Heart right ventricle (tissue), 16 donors: Measurements from ENCODE around the gene CD276. TPM values are rescaled to one million over a fixed set of nuclear protein-coding genes. Genes with fewer than 3 reads are reported as not detected.

ENCODE experiments used
- ATAC-seq, 8 donors: fragments of 200-7000 bp; cut with Tn5 transposase; one replicate each; pipeline ENCODE4 v1.9.1; 2020; ENCODE audit warnings: mild to moderate bottlenecking in 8 of 8, moderate library complexity in 8 of 8, moderate number of reproducible peaks in 1 of 8
- DNase-seq, 2 donors: peaks; one replicate each; pipeline ENCODE4 v3.0.0-alpha.2; 2020
- H3K27ac ChIP-seq, 10 donors: fragments of 200-600 bp; sonication (generic) in 2 of 10; one replicate each; pipeline versions ENCODE4 v1.5.0 to v1.8.0; 2020 to 2022; ENCODE audit warnings: mild to moderate bottlenecking in 3 of 10
- H3K27me3 ChIP-seq, 7 donors: fragments of 200-600 bp; one replicate each; pipeline ENCODE4 v1.8.0; 2021 to 2022; ENCODE audit warnings: mild to moderate bottlenecking in 2 of 7
- H3K36me3 ChIP-seq, 9 donors: fragments of 200-600 bp; sonication (generic) in 1 of 9; one replicate each; pipeline versions ENCODE4 v1.5.0 to v1.8.0; 2020 to 2022; ENCODE audit warnings: mild to moderate bottlenecking in 2 of 9
- H3K4me1 ChIP-seq, 9 donors: fragments of 200-600 bp; sonication (generic) in 1 of 9; one replicate each; pipeline versions ENCODE4 v1.5.0 to v1.8.0; 2020 to 2022; ENCODE audit warnings: mild to moderate bottlenecking in 4 of 9
- H3K4me3 ChIP-seq, 10 donors: fragments of 200-600 bp; sonication (generic) in 2 of 10; one replicate each; pipeline versions ENCODE4 v1.5.0 to v1.8.0; 2020 to 2022; ENCODE audit warnings: mild to moderate bottlenecking in 7 of 10, moderate library complexity in 2 of 10
- H3K9me3 ChIP-seq, 11 donors: fragments of 200-600 bp in 10 of 11; sonication (generic) in 2 of 11; one replicate each; pipeline versions ENCODE4 v1.5.0 to v1.8.0; 2013 to 2022; ENCODE audit warnings: mild to moderate bottlenecking in 2 of 11, control low read depth in 1 of 11, moderate library complexity in 1 of 11
- CTCF ChIP-seq, 9 donors: fragments of 200-600 bp; sonication (generic) in 2 of 9; IDR thresholded peaks; one replicate each; pipeline versions ENCODE4 v1.5.0 to v1.8.0; 2021 to 2022; ENCODE audit warnings: antibody characterized with exemption in 9 of 9, mild to moderate bottlenecking in 5 of 9, moderate library complexity in 1 of 9
- WGBS, 2 donors: extraction: QIAGEN DNeasy Blood & Tissue Kit; methylation state at CpG; one replicate each; pipeline ENCODE4 v1.1.7; 2013; ENCODE audit warnings: inconsistent platforms in 1 of 2; 5-methylcytosine and 5-hydroxymethylcytosine counted together
- intact Hi-C, 10 donors: fragments of 100-400 bp; cut with DNase I; formaldehyde crosslinking; loops; one replicate each; pipeline versions ENCODE4 v1.11.1 to v1.14.2; 2022
- polyA plus RNA-seq, 2 donors: library from polyadenylated mRNA; stranded (reverse); fragments of 200-250 nt; gene quantifications; one replicate each; pipeline ENCODE4 v1.2.3, GENCODE V29; 2013
- total RNA-seq, 10 donors: library from RNA; stranded (reverse); fragmentation: NEBNext Ultra II Directional in 3 of 10; extraction: Animal tissue kit (Norgen Biotek cat#: 25700) in 3 of 10; gene quantifications; one replicate each; pipeline versions ENCODE4 v1.2.1 to v1.2.4, GENCODE V29; 2021 to 2023
- donor health status: Arrhythmogenic right ventricular cardiomyopathy.
- donor health status: ischemic (EF 13 %, LVEDD 7.1; RV severe dilation, severe dysfunction).
- donor health status: healthy with polysubstance abuse.
- donor health status: DM: no; HTN: yes; CAD: no.
- donor health status: DM: no; HTN: no; CAD: no.
- donor health status: ischemic (EF 25% LVEDD 6.9; RV normal size, moderate dysfunction).
- donor health status: ischemic (EF 25% LVEDD 5.7; RV mildly dilated, moderate dysfunction).
- donor health status: healthy.
- donor health status: DM: yes; HTN: yes; CAD: no.
- donor health status: Ischemic cardiomyopathy.
- donor health status: ischemic (EF 35%, LVEDD 5.7; RV mildly dilated, moderate dysfunction).
- donor health status: nonischemic (EF 11% LVEDD 7.7; RV severe dilation, severe dysfunction).
- donor health status: DM: yes; HTN: yes; CAD: no.
- donor health status: PGD.
- donor health status: ischemic (EF 29% LVEDD 5.4; RV normal size, mild dysfunction).
- donor health status: nonischemic (EF 23%, LVEDD 6.1; RV moderate dilation, normal function).

The CD276 gene
- total and polyA plus RNA-seq, 12 donors = 26.5 to 77.1 (median 38.1) TPM

- Histone ChIP-seq H3K27ac (peak overlapping the region in 1 of 10 donors; percentile 1), H3K9me3 (no peaks in the 10 kb centered on the region), H3K4me1 (peaks cover 0 to 13% (median 2%) of the 10 kb centered on the region in 9 donors), H3K27me3 (no peaks in the 10 kb centered on the region), H3K4me3 (no peak overlapping the region), H3K36me3 (peaks cover 0 to 78% (median 6%) of the 10 kb centered on the region in 9 donors)
- TF ChIP-seq CTCF (IDR thresholded peaks at IDR 0.05) = peak; percentile 71 to 86 (median 83)
- WGBS, 2 donors = 40 to 42% methylated on average over 13 of the region's 13 CpGs
- intact Hi-C loops = loop anchor here in 7 of 10 donors (5.0 to 10.0 kb wide), 9 partner anchors 68 to 463 kb away; partner anchors contain the start of gene NPTN (in 1 of the 7)
- DNase-seq = peak; percentile 54 to 60
- peak in 7 of 8 donors; percentile 37 to 68 (median 58) for ATAC-seq
Measured at GRCh38 chr15:73704869-73705645, 20.9 kb downstream of the CD276 start.

GRCh38 chr15:73708691-73709090 lies 24.5 kb downstream of the CD276 start:
- TF ChIP-seq CTCF (IDR thresholded peaks at IDR 0.05) = no peak
- peaks cover 0 to 18% (median 5%) of the 10 kb centered on the region in 9 donors for H3K4me1 ChIP-seq
- no peak overlapping the region for H3K4me3 ChIP-seq
- H3K27ac ChIP-seq = no peak overlapping the region
- WGBS, 2 donors = 95% methylated on average over 6 of the region's 6 CpGs
- H3K9me3 ChIP-seq = no peaks in the 10 kb centered on the region
- no peak for DNase-seq
- H3K27me3 ChIP-seq = no peaks in the 10 kb centered on the region
- ATAC-seq = no peak
- peaks cover 0 to 88% (median 6%) of the 10 kb centered on the region in 9 donors for H3K36me3 ChIP-seq
- intact Hi-C loops = loop anchor here in 5 of 10 donors (10.0 kb wide), 6 partner anchors 74 to 424 kb away; partner anchors contain the start of gene NPTN (in 1 of the 5)

GRCh38 chr15:73709241-73709640 lies 25.1 kb downstream of the CD276 start:
- H3K9me3 ChIP-seq = no peaks in the 10 kb centered on the region
- 96 to 98% methylated on average over 6 of the region's 6 CpGs for WGBS, 2 donors
- H3K27ac ChIP-seq = no peak overlapping the region
- intact Hi-C loops = loop anchor here in 5 of 10 donors (10.0 kb wide), 6 partner anchors 74 to 424 kb away; partner anchors contain the start of gene NPTN (in 1 of the 5)
- DNase-seq = no peak
- H3K4me1 ChIP-seq = peaks cover 0 to 18% (median 5%) of the 10 kb centered on the region in 9 donors
- ATAC-seq = no peak
- H3K4me3 ChIP-seq = no peak overlapping the region
- no peaks in the 10 kb centered on the region for H3K27me3 ChIP-seq
- peaks cover 0 to 88% (median 6%) of the 10 kb centered on the region in 9 donors for H3K36me3 ChIP-seq
- TF ChIP-seq CTCF (IDR thresholded peaks at IDR 0.05) = no peak

GRCh38 chr15:73709686-73710085 lies 25.5 kb downstream of the CD276 start:
- DNase-seq (no peak), ATAC-seq (no peak)
- Histone ChIP-seq H3K27me3 (no peaks in the 10 kb centered on the region), H3K4me3 (no peak overlapping the region), H3K27ac (no peak overlapping the region), H3K36me3 (peaks cover 0 to 88% (median 6%) of the 10 kb centered on the region in 9 donors), H3K9me3 (no peaks in the 10 kb centered on the region), H3K4me1 (peaks cover 0 to 16% (median 5%) of the 10 kb centered on the region in 9 donors)
- whole genome bisulfite sequencing, 2 donors = 90 to 94% methylated on average over 4 of the region's 4 CpGs
- intact Hi-C loops = loop anchor here in 9 of 10 donors (5.0 to 10.0 kb wide), 7 partner anchors 75 to 425 kb away; partner anchors contain the start of gene NPTN (in 1 of the 9)
- TF ChIP-seq CTCF (IDR thresholded peaks at IDR 0.05) = no peak
